HG03571 (cell line): ENCODE data around the gene PPP4R4.

Experiments used
- ATAC-seq: cut with Tn5 transposase; IDR thresholded peaks from one replicate; pipeline ENCODE4 v1.9.1; 2021; ENCODE audit not compliant: unreplicated experiment

PPP4R4 gene

GRCh38 chr14:94305620-94306019 is 131.5 kb downstream of the PPP4R4 start:
- no peak for ATAC-seq

GRCh38 chr14:94306047-94306978 is 132.2 kb downstream of the PPP4R4 start:
- ATAC-seq = no peak

GRCh38 chr14:94307410-94307992 is 133.4 kb downstream of the PPP4R4 start:
- no peak for ATAC-seq

- no peak for ATAC-seq
Measured at GRCh38 chr14:94309721-94310120, 135.6 kb downstream of the PPP4R4 start.

GRCh38 chr14:94310248-94310647 is 136.1 kb downstream of the PPP4R4 start:
- ATAC-seq = no peak

GRCh38 chr14:94312481-94313246 is 138.5 kb downstream of the PPP4R4 start:
- ATAC-seq = no peak

- ATAC-seq = no peak
Measured at GRCh38 chr14:94313991-94314655, 140.0 kb downstream of the PPP4R4 start.

- no peak for ATAC-seq
Measured at GRCh38 chr14:94314890-94315289, 140.8 kb downstream of the PPP4R4 start.

GRCh38 chr14:94316692-94317091 is 142.6 kb downstream of the PPP4R4 start:
- ATAC-seq = no peak

- no peak for ATAC-seq
Measured at GRCh38 chr14:94317259-94317658, 143.1 kb downstream of the PPP4R4 start.

GRCh38 chr14:94320243-94320642 is 146.1 kb downstream of the PPP4R4 start:
- no peak for ATAC-seq

- ATAC-seq = no peak
Measured at GRCh38 chr14:94321421-94322271, 147.5 kb downstream of the PPP4R4 start.

- no peak for ATAC-seq
Measured at GRCh38 chr14:94322648-94323570, 148.8 kb downstream of the PPP4R4 start, which contains the start of gene SERPINA6. Gene SERPINA6, minus strand, starts transcription at chr14:94323336. Its CDS starts 8,688 bp downstream, at chr14:94314648.

GRCh38 chr14:94328196-94328595 is 154.1 kb downstream of the PPP4R4 start:
- ATAC-seq = no peak
